HG03280 (cell line): ENCODE data around the gene ANKEF1.

Experiments used
- ATAC-seq: cut with Tn5 transposase; IDR thresholded peaks from one replicate; pipeline ENCODE4 v1.9.1; 2021; ENCODE audit warnings: mild to moderate bottlenecking, moderate library complexity; ENCODE audit not compliant: unreplicated experiment

Gene ANKEF1

GRCh38 chr20:10034717-10035571, at the start of gene ANKEF1:
Gene ANKEF1 (plus strand): TSS chr20:10034987. CDS start chr20:10038302, 3,315 bp downstream.
- peak; percentile 98 for ATAC-seq

DNA sequence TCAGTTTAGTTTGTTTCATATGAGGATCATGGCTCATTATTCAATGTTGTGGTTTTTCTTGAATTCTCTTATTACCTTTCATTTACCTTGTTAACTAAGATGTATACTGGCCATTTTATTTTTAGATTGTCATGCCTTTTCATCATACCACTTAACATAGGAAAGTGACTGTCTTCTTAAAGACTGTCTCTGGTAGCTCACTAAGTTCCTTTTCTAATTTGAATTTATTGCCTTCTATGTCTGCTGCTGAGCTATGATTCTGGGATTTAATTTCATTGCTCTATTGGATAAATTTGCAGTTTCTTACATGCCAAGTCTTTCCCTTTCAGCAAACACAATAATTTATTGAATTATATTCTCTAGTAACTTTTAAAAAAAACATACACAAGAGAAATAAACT, 49.5 kb upstream of the ANKEF1 start:
- ATAC-seq, result no peak

DNA sequence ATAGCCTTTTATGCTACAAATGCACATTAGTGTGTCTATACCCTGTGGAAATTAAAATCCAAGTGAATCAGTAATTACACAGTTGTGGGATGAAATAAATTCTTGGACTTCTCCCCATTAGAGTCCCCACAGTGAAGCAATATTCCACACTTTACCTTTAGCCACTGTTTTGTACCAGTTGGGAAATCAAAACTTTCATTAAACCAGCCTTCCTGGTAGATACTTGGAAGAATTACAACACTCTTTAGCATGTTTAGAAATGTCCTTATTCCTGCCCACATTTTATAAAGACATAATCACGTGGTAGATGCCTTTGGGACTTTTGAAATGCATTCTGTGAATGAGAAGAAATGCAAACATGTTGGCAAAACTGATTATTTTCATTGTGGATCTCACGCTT, 49.0 kb upstream of the ANKEF1 start:
- no peak for ATAC-seq

DNA sequence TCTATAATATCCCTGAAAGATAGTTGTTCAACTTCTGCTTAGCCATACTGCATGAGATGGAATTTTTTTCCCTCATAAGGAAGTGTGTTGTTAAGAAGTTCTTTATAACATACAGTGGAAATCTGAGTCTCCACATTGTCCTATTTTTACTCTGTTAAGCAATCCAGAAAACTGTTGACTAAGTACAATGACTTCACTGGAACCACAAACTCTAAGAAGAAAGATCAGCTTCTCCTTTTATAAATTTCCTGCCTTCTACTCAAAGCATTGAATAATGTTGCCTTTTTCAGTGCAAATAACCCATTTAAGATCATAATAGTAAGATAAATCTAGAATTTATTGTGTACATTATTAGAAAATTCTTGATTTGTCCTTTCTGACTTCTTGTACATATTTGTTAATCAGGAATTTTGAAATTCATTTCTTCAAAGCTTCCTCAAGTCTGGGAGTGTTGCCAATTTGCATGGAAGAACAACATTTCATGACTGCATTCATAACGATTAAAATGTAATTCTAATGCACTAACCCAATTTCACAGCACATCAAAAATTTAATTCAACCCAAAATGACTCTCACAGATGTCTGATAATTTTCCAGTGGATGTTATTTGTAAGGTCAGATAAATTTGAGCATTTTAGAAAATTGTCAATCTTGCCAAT, 45.6 kb upstream of the ANKEF1 start:
- no peak for ATAC-seq

- no peak for ATAC-seq
Observed at GRCh38 chr20:9993137-9993536, 41.6 kb upstream of the ANKEF1 start.

- no peak for ATAC-seq
Observed at GRCh38 chr20:9994676-9995075, 40.1 kb upstream of the ANKEF1 start.

GRCh38 chr20:9995510-9996272, 39.1 kb upstream of the ANKEF1 start:
- ATAC-seq, result no peak

DNA sequence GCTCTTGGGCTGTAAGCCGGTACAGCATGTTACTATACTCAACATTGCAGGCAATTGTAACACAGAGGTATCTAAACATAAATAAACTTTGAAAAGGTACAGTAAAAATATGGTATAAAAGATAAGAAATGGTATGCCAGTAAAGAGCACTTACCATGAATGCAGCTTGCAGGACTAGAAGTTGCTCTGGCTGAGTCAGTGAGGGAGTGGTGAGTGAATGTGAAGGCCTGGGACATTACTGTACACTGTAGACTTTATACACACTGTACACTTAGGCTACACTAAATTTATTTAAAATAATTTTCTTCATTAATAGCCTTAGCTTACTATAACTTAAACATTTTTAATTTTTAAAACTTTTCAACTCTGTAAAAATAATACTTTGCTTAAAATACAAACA, 37.8 kb upstream of the ANKEF1 start:
- no peak for ATAC-seq

- ATAC-seq, result peak; percentile 52
Observed at GRCh38 chr20:9999645-10000044, 35.1 kb upstream of the ANKEF1 start.

GRCh38 chr20:10002866-10003265, 31.9 kb upstream of the ANKEF1 start:
- ATAC-seq, result no peak

DNA sequence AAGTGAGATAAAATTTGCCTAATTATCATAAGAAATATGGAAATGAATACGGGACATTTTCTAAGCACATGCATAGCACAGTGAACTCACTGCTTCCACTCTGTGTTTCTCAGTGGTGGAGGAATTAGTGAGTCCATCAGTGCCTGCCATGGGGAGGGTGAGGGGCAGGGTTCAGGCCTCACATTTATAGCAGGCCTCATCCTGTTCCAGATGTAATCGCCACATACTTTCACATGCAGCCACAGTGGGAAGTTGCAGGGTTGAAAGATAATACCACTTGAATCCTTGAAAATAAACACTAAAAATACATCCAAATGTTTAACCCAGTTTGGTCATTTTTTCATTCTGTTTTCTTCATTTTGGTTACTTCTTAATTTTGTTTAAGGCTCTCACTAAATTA, 29.9 kb upstream of the ANKEF1 start:
- ATAC-seq, result no peak

GRCh38 chr20:10005885-10006284, 28.9 kb upstream of the ANKEF1 start:
- no peak for ATAC-seq

GRCh38 chr20:10006447-10007090, 28.2 kb upstream of the ANKEF1 start:
- ATAC-seq, result no peak

GRCh38 chr20:10007158-10007557, 27.6 kb upstream of the ANKEF1 start:
- ATAC-seq, result no peak

DNA sequence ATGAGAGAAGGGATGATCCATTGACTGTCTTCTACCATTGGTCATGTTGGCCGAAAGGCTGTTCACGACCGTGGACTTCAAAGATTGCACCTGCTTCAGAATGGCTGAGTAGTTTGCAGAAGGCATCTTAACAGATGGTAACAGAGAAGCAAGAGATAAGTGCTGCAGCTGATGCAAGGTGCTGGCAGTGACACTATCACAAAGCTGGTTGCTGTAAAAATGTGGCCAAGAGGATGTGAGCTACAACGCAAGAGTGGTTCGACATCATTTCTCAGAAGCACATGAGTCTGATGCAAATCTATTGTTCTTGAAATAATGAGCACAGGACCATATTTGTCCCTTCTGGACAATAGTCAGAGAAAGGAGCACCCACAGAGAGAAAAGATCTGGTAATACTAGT, 27.0 kb upstream of the ANKEF1 start:
- ATAC-seq, result no peak

- ATAC-seq, result no peak
Observed at GRCh38 chr20:10012464-10012863, 22.3 kb upstream of the ANKEF1 start.

- ATAC-seq, result no peak
Observed at GRCh38 chr20:10014431-10014830, 20.4 kb upstream of the ANKEF1 start.

DNA sequence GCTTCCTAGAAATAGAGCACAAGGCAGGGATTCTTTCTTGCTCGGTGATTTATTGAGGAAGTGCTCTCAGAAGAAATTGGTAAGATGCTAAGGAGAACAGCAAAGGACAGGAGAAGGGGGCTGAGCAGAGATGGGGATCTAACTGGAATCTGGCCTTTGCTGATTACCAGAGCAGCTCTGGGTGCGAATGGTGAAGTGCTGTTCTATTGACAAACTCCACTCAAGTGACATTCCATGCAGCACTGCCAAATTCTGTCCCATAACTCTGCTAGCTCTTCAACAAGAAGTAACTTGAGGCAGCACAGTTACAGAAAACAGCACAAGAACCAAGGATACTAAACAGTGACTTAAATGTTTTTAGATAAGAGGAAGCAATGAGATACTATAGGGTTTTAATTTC, 13.8 kb upstream of the ANKEF1 start:
- ATAC-seq, result no peak

DNA sequence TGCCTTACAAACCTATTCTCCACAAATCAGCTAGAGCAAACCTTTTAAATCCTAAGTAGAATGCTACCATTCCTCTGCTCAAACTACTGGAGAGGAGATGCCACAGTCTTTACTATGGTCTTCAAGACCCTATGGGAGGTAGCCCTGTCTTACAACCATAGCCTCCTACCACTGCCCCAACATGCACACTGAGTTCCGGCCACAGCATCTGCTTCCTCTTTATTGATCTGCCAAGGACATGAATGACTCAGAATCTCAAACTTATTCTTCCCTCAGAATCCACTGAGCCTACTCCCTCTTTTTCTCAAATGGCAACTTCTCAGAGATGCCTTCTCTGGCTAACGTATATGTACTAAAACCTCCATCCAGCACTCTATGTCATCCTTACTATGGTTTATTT, 12.2 kb upstream of the ANKEF1 start:
- ATAC-seq, result no peak

GRCh38 chr20:10023911-10024310, 10.9 kb upstream of the ANKEF1 start:
- no peak for ATAC-seq
